ENCODE results near the gene PTF1A.

- TF ChIP-seq CTCF (IDR thresholded peaks at IDR 0.05) (no peak), EZH2 (IDR thresholded peaks at IDR 0.05) (no peak), EZH2phosphoT487 (IDR thresholded peaks at IDR 0.05) (no peak)
Observed at GRCh38 chr10:23148214-23148613, 43.9 kb upstream of the PTF1A start.
